Mesothelial cell of epicardium (in vitro differentiated cells): ENCODE results near the gene DSCAM. TPM values are rescaled to one million over a fixed set of nuclear protein-coding genes. Genes with fewer than 3 reads are reported as not detected.

ENCODE experiments used
- DNase-seq, 2 experiments: peaks; one replicate each; pipeline ENCODE4 v3.0.0; 2021; ENCODE audit warnings: low spot score in 2 of 2; ENCODE audit not compliant: unreplicated experiment in 2 of 2
- H3K27ac Mint-ChIP-seq: 2 replicates; pipeline ENCODE4 v1.8.0; 2021; ENCODE audit warnings: mixed read lengths
- H3K27me3 Mint-ChIP-seq: 2 replicates; pipeline ENCODE4 v1.8.0; 2021; ENCODE audit warnings: low read depth, mixed read lengths
- H3K36me3 Mint-ChIP-seq: 2 replicates; pipeline ENCODE4 v1.8.0; 2021; ENCODE audit warnings: mixed read lengths
- H3K4me1 Mint-ChIP-seq: 2 replicates; pipeline ENCODE4 v1.8.0; 2021; ENCODE audit warnings: mixed read lengths
- H3K4me3 Mint-ChIP-seq: 2 replicates; pipeline ENCODE4 v1.8.0; 2021; ENCODE audit warnings: mild to moderate bottlenecking, moderate library complexity, mixed read lengths
- H3K9me3 Mint-ChIP-seq: 2 replicates; pipeline ENCODE4 v1.8.0; 2021; ENCODE audit warnings: mixed read lengths
- total RNA-seq: library from RNA; stranded (reverse); gene quantifications from 3 replicates; pipeline ENCODE4 v1.2.1, GENCODE V29; 2021
- TF ChIP-seq, protein P1 (sequence below): fragments of 200-600 bp; sonication (generic); IDR thresholded peaks from one replicate; pipeline ENCODE4 v1.5.0; 2021; ENCODE audit warnings: antibody characterized with exemption; ENCODE audit not compliant: unreplicated experiment

DSCAM gene
- total RNA-seq, 1 donor from 2014 or later, result not detected

- H3K9me3 Mint-ChIP-seq, result no peaks in the 10 kb centered on the region
- H3K27me3 Mint-ChIP-seq, result peaks cover 31% of the 10 kb centered on the region
- TF ChIP-seq, protein P1, sequence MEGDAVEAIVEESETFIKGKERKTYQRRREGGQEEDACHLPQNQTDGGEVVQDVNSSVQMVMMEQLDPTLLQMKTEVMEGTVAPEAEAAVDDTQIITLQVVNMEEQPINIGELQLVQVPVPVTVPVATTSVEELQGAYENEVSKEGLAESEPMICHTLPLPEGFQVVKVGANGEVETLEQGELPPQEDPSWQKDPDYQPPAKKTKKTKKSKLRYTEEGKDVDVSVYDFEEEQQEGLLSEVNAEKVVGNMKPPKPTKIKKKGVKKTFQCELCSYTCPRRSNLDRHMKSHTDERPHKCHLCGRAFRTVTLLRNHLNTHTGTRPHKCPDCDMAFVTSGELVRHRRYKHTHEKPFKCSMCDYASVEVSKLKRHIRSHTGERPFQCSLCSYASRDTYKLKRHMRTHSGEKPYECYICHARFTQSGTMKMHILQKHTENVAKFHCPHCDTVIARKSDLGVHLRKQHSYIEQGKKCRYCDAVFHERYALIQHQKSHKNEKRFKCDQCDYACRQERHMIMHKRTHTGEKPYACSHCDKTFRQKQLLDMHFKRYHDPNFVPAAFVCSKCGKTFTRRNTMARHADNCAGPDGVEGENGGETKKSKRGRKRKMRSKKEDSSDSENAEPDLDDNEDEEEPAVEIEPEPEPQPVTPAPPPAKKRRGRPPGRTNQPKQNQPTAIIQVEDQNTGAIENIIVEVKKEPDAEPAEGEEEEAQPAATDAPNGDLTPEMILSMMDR, result no peak
- DNase-seq, result no peak
- peaks cover 2% of the 10 kb centered on the region for H3K4me1 Mint-ChIP-seq
- H3K36me3 Mint-ChIP-seq, result no peaks in the 10 kb centered on the region
- H3K4me3 Mint-ChIP-seq, result no peak overlapping the region
- no peak overlapping the region for H3K27ac Mint-ChIP-seq
Observed at GRCh38 chr21:40215941-40216340, 631.0 kb downstream of the DSCAM start.

DNA sequence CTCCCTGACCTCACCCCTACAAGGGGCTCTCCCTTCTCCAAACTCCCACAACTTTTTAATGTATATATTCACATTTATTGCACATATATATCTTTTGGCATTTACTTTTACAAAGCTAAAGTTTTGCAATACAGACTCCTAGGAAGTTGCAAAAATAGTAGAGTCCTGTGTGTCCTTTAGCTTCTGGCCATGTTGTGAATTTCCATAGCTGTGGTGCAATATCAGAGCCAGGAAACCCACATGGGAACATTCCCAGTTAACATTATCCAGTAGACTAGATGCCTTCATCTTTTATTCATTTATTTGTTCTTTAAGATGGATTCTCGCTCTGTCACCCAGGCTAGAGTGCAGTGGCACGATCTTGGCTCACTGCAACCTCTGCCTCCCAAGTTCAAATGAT is 636.7 kb downstream of the DSCAM start:
- Mint-ChIP-seq H3K4me3 (no peak overlapping the region), H3K27ac (no peak overlapping the region), H3K4me1 (no peaks in the 10 kb centered on the region), H3K9me3 (no peaks in the 10 kb centered on the region), H3K27me3 (peaks cover 24% of the 10 kb centered on the region), H3K36me3 (no peaks in the 10 kb centered on the region)
- TF ChIP-seq, protein P1, result no peak
- no peak for DNase-seq

- Mint-ChIP-seq H3K27ac (no peak overlapping the region), H3K27me3 (peaks cover 22% of the 10 kb centered on the region), H3K4me3 (no peak overlapping the region), H3K9me3 (no peaks in the 10 kb centered on the region), H3K4me1 (no peaks in the 10 kb centered on the region), H3K36me3 (no peaks in the 10 kb centered on the region)
- TF ChIP-seq, protein P1, result no peak
- DNase-seq, result no peak
Observed at GRCh38 chr21:40208948-40209345, 638.0 kb downstream of the DSCAM start.

DNA sequence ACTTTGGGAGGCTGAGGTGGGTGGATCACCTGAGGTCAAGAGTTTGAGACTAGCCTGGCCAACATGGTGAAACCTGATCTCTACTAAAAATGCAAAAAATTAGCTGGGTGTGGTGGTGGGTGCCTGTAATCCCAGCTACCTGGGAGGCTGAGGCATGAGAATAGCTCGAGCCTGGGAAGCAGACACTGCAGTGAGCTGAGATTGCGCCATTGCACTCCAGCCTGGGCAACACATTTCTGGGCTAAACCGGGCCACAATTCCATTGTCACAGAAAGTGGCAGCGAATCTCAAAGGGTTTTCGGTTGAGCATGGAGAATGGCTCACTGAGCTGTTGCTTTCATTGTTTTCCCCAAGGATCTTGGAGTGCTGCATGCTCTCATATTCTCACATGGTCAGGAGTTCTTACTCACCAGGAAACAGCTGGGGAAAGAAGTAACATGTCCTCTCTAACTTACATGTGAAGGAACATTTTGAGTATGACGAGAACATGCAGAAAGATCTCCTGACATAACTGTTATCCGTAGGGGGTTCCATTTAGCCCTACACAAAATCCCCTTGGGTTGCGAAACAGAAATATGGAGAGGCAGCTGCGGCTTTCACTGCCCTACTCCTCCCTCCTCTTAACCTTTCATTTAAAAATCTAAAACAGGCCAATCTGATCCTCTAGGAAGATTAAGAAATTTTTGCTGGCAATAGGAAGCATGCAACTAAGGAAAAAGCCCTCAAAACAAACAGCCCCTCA is 638.6 kb downstream of the DSCAM start:
- Mint-ChIP-seq H3K4me3 (no peak overlapping the region), H3K27ac (no peak overlapping the region), H3K4me1 (no peaks in the 10 kb centered on the region), H3K27me3 (peaks cover 22% of the 10 kb centered on the region), H3K9me3 (no peaks in the 10 kb centered on the region), H3K36me3 (no peaks in the 10 kb centered on the region)
- TF ChIP-seq, protein P1, result no peak
- DNase-seq, result no peak

DNA sequence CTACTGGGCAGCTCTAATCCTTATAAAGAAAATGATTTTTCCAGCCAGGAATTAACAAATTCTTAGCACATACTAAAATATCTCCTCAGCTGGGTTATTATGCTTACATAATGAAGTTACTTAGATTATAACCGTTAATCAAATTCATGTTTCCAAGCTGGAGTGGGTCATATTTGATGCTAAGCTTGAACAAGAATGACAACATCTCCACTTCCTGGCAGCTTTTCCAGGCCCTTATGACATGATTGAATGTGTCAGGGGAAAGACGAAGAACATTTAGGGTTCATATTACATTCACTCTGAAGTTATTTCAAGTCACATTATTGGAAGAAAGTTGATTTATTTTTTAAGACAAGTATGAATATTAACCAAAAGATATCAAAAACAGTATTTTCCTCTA is 646.0 kb downstream of the DSCAM start:
- Mint-ChIP-seq H3K4me3 (no peak overlapping the region), H3K27me3 (peaks cover 2% of the 10 kb centered on the region), H3K27ac (no peak overlapping the region), H3K36me3 (no peaks in the 10 kb centered on the region), H3K4me1 (no peaks in the 10 kb centered on the region), H3K9me3 (peaks cover 3% of the 10 kb centered on the region)
- TF ChIP-seq, protein P1, result no peak
- DNase-seq, result no peak
